ENCODE data around the gene SYNCRIP. TPM values are rescaled to one million over a fixed set of nuclear protein-coding genes. Genes with fewer than 3 reads are reported as not detected.

The SYNCRIP gene
- 126 to 157 TPM (median 138 TPM) in 5 replicates for total RNA-seq (2022; extraction: Qiagen RNA extraction; ENCODE audit: low read depth)

GRCh38 chr6:85642774-85643536 lies at the start of gene SYNCRIP:
SYNCRIP (minus strand) TSS chr6:85642886; CDS start chr6:85641439, 1,447 bp downstream.

GRCh38 chr6:85593438-85594196 lies 49.1 kb downstream of the SYNCRIP start, which contains the start of gene SNX14:
SNX14 (minus strand) TSS chr6:85593858; CDS start chr6:85593718, 140 bp downstream.

Other genes starting within 250 kb of the SYNCRIP start
- 31.5 to 51.7 TPM (median 39.4 TPM) in 5 replicates for gene NT5E, start 192.8 kb downstream of the SYNCRIP start, total RNA-seq (2022; extraction: Qiagen RNA extraction; ENCODE audit: low read depth)
- 36.0 to 42.5 TPM (median 38.3 TPM) in 5 replicates for gene SNX14, start 49.0 kb downstream of the SYNCRIP start, total RNA-seq (2022; extraction: Qiagen RNA extraction; ENCODE audit: low read depth)